ENCODE measurements around the gene DPPA5. TPM values are rescaled to one million over a fixed set of nuclear protein-coding genes. Genes with fewer than 3 reads are reported as not detected.
"Not testable (repeated sequence)": the region's sequence is repeated elsewhere in the genome, so short reads cannot be mapped to it uniquely, and the experiment has no call there.

DPPA5 gene
- polyA plus RNA-seq, 1 donor (not counting 4 experiments of a cell fraction or from before 2014, with no cell fraction given) = not detected

DNA sequence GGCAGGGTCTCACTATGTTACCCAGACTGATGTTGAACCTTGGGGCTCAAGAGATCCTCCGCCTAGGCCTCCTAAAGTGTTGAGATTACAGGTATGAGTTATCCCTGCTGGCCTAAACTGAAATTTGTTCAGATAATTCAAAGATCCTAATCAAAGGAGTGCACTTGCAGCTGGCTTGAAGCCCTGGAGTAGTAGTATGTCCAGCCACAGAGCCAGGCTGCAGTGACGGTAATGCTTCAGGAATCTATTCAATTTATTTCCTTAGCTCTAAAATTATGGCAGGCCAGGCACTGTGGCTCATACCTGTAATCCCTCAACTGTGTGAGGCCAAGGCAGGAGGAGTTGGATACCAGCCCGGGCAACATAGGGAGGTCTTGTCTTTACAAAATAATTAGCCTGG lies 39.2 kb upstream of the DPPA5 start:
- Histone ChIP-seq H3K4me3 (ENCODE audit: control insufficient read depth in 2 of 3, extremely low read depth in 1 of 3, insufficient read depth in 2 of 3, low read depth in 1 of 3, low read length in 3 of 3) (no peak overlapping the region), H4K20me1 (ENCODE audit: control insufficient read depth, extremely low read depth, insufficient read depth, low read length) (no peaks in the 10 kb centered on the region), H3K4me1 (ENCODE audit: control insufficient read depth, extremely low read depth, insufficient read depth, low read length) (peaks cover 4% of the 10 kb centered on the region), H2AFZ (ENCODE audit: control insufficient read depth, low read length) (no peak overlapping the region), H3K27ac (ENCODE audit: control insufficient read depth, insufficient read depth, low read length) (no peak overlapping the region), H3K4me2 (ENCODE audit: control insufficient read depth, extremely low read depth, insufficient read depth, low read depth, low read length) (no peak overlapping the region), H3K27me3 (ENCODE audit: control insufficient read depth, extremely low read depth, insufficient read depth, low read length) (no peaks in the 10 kb centered on the region), H3K79me2 (ENCODE audit: control insufficient read depth, insufficient read depth, low read length) (no peaks in the 10 kb centered on the region), H3K9me1 (ENCODE audit: control insufficient read depth, extremely low read depth, insufficient read depth, low read length) (no peaks in the 10 kb centered on the region), H3K9me3 (ENCODE audit: control insufficient read depth, low read depth, low read length) (no peaks in the 10 kb centered on the region), H3K9ac (ENCODE audit: control insufficient read depth, extremely low read depth, insufficient read depth, low read length) (no peak overlapping the region), H3K36me3 (ENCODE audit: control insufficient read depth in 2 of 2, extremely low read depth in 1 of 2, insufficient read depth in 2 of 2, low read length in 2 of 2) (no peaks in the 10 kb centered on the region)
- FAIRE-seq (no peak), DNase-seq (ENCODE audit: low read depth, low spot score) (no peak)
- TF ChIP-seq EZH2 (IDR thresholded peaks at IDR 0.05; ENCODE audit: low read length) = no peak
- TF ChIP-seq, protein P1, sequence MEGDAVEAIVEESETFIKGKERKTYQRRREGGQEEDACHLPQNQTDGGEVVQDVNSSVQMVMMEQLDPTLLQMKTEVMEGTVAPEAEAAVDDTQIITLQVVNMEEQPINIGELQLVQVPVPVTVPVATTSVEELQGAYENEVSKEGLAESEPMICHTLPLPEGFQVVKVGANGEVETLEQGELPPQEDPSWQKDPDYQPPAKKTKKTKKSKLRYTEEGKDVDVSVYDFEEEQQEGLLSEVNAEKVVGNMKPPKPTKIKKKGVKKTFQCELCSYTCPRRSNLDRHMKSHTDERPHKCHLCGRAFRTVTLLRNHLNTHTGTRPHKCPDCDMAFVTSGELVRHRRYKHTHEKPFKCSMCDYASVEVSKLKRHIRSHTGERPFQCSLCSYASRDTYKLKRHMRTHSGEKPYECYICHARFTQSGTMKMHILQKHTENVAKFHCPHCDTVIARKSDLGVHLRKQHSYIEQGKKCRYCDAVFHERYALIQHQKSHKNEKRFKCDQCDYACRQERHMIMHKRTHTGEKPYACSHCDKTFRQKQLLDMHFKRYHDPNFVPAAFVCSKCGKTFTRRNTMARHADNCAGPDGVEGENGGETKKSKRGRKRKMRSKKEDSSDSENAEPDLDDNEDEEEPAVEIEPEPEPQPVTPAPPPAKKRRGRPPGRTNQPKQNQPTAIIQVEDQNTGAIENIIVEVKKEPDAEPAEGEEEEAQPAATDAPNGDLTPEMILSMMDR (optimal IDR thresholded peaks at IDR 0.05 in 1 of 3, IDR thresholded peaks at IDR 0.05 in 1 of 3, conservative IDR thresholded peaks at IDR 0.05 in 1 of 3; ENCODE audit: extremely low read depth in 1 of 3, insufficient read depth in 2 of 3, low read length in 3 of 3) = no peak
- dilution Hi-C loops (cut with MboI; ENCODE audit: extremely low pct_ligation_motif_present, low sequenced_read_pairs) = no loop called here

GRCh38 chr6:73392188-73392587 lies 38.1 kb upstream of the DPPA5 start:
- DNase-seq (ENCODE audit: low read depth, low spot score); H3K36me3 ChIP-seq (ENCODE audit: control insufficient read depth in 2 of 2, extremely low read depth in 1 of 2, insufficient read depth in 2 of 2, low read length in 2 of 2); H3K4me2 ChIP-seq (ENCODE audit: control insufficient read depth, extremely low read depth, insufficient read depth, low read depth, low read length); H3K27ac ChIP-seq (ENCODE audit: control insufficient read depth, insufficient read depth, low read length); H3K9ac ChIP-seq (ENCODE audit: control insufficient read depth, extremely low read depth, insufficient read depth, low read length); H2AFZ ChIP-seq (ENCODE audit: control insufficient read depth, low read length); H3K9me1 ChIP-seq (ENCODE audit: control insufficient read depth, extremely low read depth, insufficient read depth, low read length); H3K4me3 ChIP-seq (ENCODE audit: control insufficient read depth in 2 of 3, extremely low read depth in 1 of 3, insufficient read depth in 2 of 3, low read depth in 1 of 3, low read length in 3 of 3); dilution Hi-C loops (cut with MboI; ENCODE audit: extremely low pct_ligation_motif_present, low sequenced_read_pairs); FAIRE-seq; H3K79me2 ChIP-seq (ENCODE audit: control insufficient read depth, insufficient read depth, low read length); H3K4me1 ChIP-seq (ENCODE audit: control insufficient read depth, extremely low read depth, insufficient read depth, low read length); H3K27me3 ChIP-seq (ENCODE audit: control insufficient read depth, extremely low read depth, insufficient read depth, low read length); H4K20me1 ChIP-seq (ENCODE audit: control insufficient read depth, extremely low read depth, insufficient read depth, low read length); H3K9me3 ChIP-seq (ENCODE audit: control insufficient read depth, low read depth, low read length): not testable (repeated sequence)

GRCh38 chr6:73391675-73392074 lies 37.6 kb upstream of the DPPA5 start:
- Histone ChIP-seq H3K4me3 (ENCODE audit: control insufficient read depth in 2 of 3, extremely low read depth in 1 of 3, insufficient read depth in 2 of 3, low read depth in 1 of 3, low read length in 3 of 3) (no peak overlapping the region), H3K4me1 (ENCODE audit: control insufficient read depth, extremely low read depth, insufficient read depth, low read length) (peaks cover 4% of the 10 kb centered on the region), H3K27ac (ENCODE audit: control insufficient read depth, insufficient read depth, low read length) (no peak overlapping the region), H4K20me1 (ENCODE audit: control insufficient read depth, extremely low read depth, insufficient read depth, low read length) (no peaks in the 10 kb centered on the region), H3K79me2 (ENCODE audit: control insufficient read depth, insufficient read depth, low read length) (no peaks in the 10 kb centered on the region), H3K36me3 (ENCODE audit: control insufficient read depth in 2 of 2, extremely low read depth in 1 of 2, insufficient read depth in 2 of 2, low read length in 2 of 2) (no peaks in the 10 kb centered on the region), H3K4me2 (ENCODE audit: control insufficient read depth, extremely low read depth, insufficient read depth, low read depth, low read length) (no peak overlapping the region), H3K9ac (ENCODE audit: control insufficient read depth, extremely low read depth, insufficient read depth, low read length) (no peak overlapping the region), H3K27me3 (ENCODE audit: control insufficient read depth, extremely low read depth, insufficient read depth, low read length) (no peaks in the 10 kb centered on the region), H3K9me3 (ENCODE audit: control insufficient read depth, low read depth, low read length) (no peaks in the 10 kb centered on the region), H2AFZ (ENCODE audit: control insufficient read depth, low read length) (no peak overlapping the region), H3K9me1 (ENCODE audit: control insufficient read depth, extremely low read depth, insufficient read depth, low read length) (no peaks in the 10 kb centered on the region)
- DNase-seq (ENCODE audit: low read depth, low spot score) = no peak
- TF ChIP-seq, protein P1 (optimal IDR thresholded peaks at IDR 0.05 in 1 of 3, IDR thresholded peaks at IDR 0.05 in 1 of 3, conservative IDR thresholded peaks at IDR 0.05 in 1 of 3; ENCODE audit: extremely low read depth in 1 of 3, insufficient read depth in 2 of 3, low read length in 3 of 3) = no peak
- TF ChIP-seq EZH2 (IDR thresholded peaks at IDR 0.05; ENCODE audit: low read length) = no peak
- no peak for FAIRE-seq
- dilution Hi-C loops (cut with MboI; ENCODE audit: extremely low pct_ligation_motif_present, low sequenced_read_pairs) = no loop called here

Measured in keratinocyte (primary cell).